GM21723 (cell line): Measurements from ENCODE around the gene PPP2R2C.

Experiments
- ATAC-seq: cut with Tn5 transposase; IDR thresholded peaks from one replicate; pipeline ENCODE4 v1.9.1; 2021; ENCODE audit warnings: mild to moderate bottlenecking, moderate library complexity; ENCODE audit not compliant: unreplicated experiment

Gene PPP2R2C

GRCh38 chr4:6313216-6313615 is 159.2 kb downstream of the PPP2R2C start:
- ATAC-seq, result no peak

GRCh38 chr4:6309777-6310176 is 162.6 kb downstream of the PPP2R2C start:
- no peak for ATAC-seq

- ATAC-seq, result no peak
These were observed 163.3 kb downstream of the PPP2R2C start for GRCh38 chr4:6308899-6309643.

- ATAC-seq, result no peak
These were observed 164.5 kb downstream of the PPP2R2C start for GRCh38 chr4:6307891-6308290.

GRCh38 chr4:6307230-6307629 is 165.2 kb downstream of the PPP2R2C start:
- ATAC-seq, result no peak

GRCh38 chr4:6306299-6306698 is 166.1 kb downstream of the PPP2R2C start:
- ATAC-seq, result no peak

- no peak for ATAC-seq
These were observed 168.5 kb downstream of the PPP2R2C start for GRCh38 chr4:6303943-6304342.

- ATAC-seq, result no peak
These were observed 169.5 kb downstream of the PPP2R2C start for GRCh38 chr4:6302869-6303268.

GRCh38 chr4:6301732-6302442 is 170.5 kb downstream of the PPP2R2C start:
- ATAC-seq, result no peak

GRCh38 chr4:6301051-6301731 is 171.2 kb downstream of the PPP2R2C start:
- no peak for ATAC-seq

GRCh38 chr4:6300359-6300758 is 172.1 kb downstream of the PPP2R2C start:
- ATAC-seq, result no peak

GRCh38 chr4:6299875-6300274 is 172.5 kb downstream of the PPP2R2C start:
- ATAC-seq, result no peak

GRCh38 chr4:6298852-6299251 is 173.6 kb downstream of the PPP2R2C start:
- no peak for ATAC-seq

GRCh38 chr4:6298035-6298434 is 174.4 kb downstream of the PPP2R2C start:
- ATAC-seq, result no peak

- ATAC-seq, result no peak
These were observed 175.1 kb downstream of the PPP2R2C start for GRCh38 chr4:6297266-6297815.

- ATAC-seq, result no peak
These were observed 176.4 kb downstream of the PPP2R2C start for GRCh38 chr4:6296026-6296425.

- ATAC-seq, result no peak
These were observed 176.9 kb downstream of the PPP2R2C start for GRCh38 chr4:6295495-6295894.

GRCh38 chr4:6294705-6295421 is 177.6 kb downstream of the PPP2R2C start:
- no peak for ATAC-seq

GRCh38 chr4:6293661-6294060 is 178.8 kb downstream of the PPP2R2C start:
- ATAC-seq, result no peak

GRCh38 chr4:6293097-6293445 is 179.3 kb downstream of the PPP2R2C start:
- ATAC-seq, result no peak
